Ascending aorta (tissue), 2 donors: Measurements from ENCODE around the gene PCNX1. TPM values are rescaled to one million over a fixed set of nuclear protein-coding genes. Genes with fewer than 3 reads are reported as not detected.
"Not testable (repeated sequence)": the region's sequence is repeated elsewhere in the genome, so short reads cannot be mapped to it uniquely, and the experiment has no call there.

Experiments used
- DNase-seq, 2 donors: peaks; one replicate each; pipeline ENCODE4 v3.0.0-alpha.2; 2019; ENCODE audit warnings: low spot score in 2 of 2
- H3K27ac ChIP-seq, 2 donors: fragments of 200-600 bp; sonication (generic); one replicate each; pipeline ENCODE4 v1.5.1; 2016 to 2017; ENCODE audit warnings: mild to moderate bottlenecking in 1 of 2
- H3K27me3 ChIP-seq: fragments of 200-600 bp; sonication (generic); one replicate; pipeline ENCODE4 v1.5.1; 2017
- H3K36me3 ChIP-seq, 2 donors: fragments of 200-600 bp; sonication (generic); one replicate each; pipeline ENCODE4 v1.5.1; 2016
- H3K4me1 ChIP-seq, 2 donors: fragments of 200-600 bp; sonication (generic); one replicate each; pipeline ENCODE4 v1.5.1; 2016 to 2017; ENCODE audit warnings: mild to moderate bottlenecking in 1 of 2
- H3K4me3 ChIP-seq, 2 donors: fragments of 200-600 bp; sonication (generic); one replicate each; pipeline ENCODE4 v1.5.1; 2016 to 2017; ENCODE audit warnings: mild to moderate bottlenecking in 1 of 2
- H3K9me3 ChIP-seq, 2 donors: fragments of 200-600 bp; sonication (generic); one replicate each; pipeline ENCODE4 v1.5.1; 2016
- CTCF ChIP-seq, 3 experiments: fragments of 200-600 bp in 2 of 3; fragments of 450-650 bp in 1 of 3; sonication (generic) in 2 of 3; IDR thresholded peaks; one replicate each; pipeline ENCODE4 v1.5.1; 2016 to 2019; ENCODE audit warnings: antibody characterized with exemption in 3 of 3, mild to moderate bottlenecking in 1 of 3, moderate library complexity in 1 of 3
- intact Hi-C: fragments of 100-400 bp; cut with DNase I; formaldehyde crosslinking; loops from one replicate; pipeline ENCODE4 v1.15.1; 2023
- total RNA-seq: library from RNA; depleted of rRNA; stranded (reverse); fragments of >200 nt; gene quantifications from one replicate; pipeline ENCODE4 v1.1.0, GENCODE V29; 2016

PCNX1 gene
- total RNA-seq, 1 donor from 2014 or later = 73.1 TPM

- no peaks in the 10 kb centered on the region for H3K4me1 ChIP-seq
- intact Hi-C loops = no loop called here
- no peaks in the 10 kb centered on the region for H3K27me3 ChIP-seq
- H3K4me3 ChIP-seq = no peak overlapping the region
- no peaks in the 10 kb centered on the region for H3K9me3 ChIP-seq
- H3K27ac ChIP-seq = no peak overlapping the region
- DNase-seq = no peak
- H3K36me3 ChIP-seq = no peaks in the 10 kb centered on the region
- no peak for TF ChIP-seq CTCF (IDR thresholded peaks at IDR 0.05)
These were observed 34.6 kb upstream of the PCNX1 start for GRCh38 chr14:70872678-70873020.

DNA sequence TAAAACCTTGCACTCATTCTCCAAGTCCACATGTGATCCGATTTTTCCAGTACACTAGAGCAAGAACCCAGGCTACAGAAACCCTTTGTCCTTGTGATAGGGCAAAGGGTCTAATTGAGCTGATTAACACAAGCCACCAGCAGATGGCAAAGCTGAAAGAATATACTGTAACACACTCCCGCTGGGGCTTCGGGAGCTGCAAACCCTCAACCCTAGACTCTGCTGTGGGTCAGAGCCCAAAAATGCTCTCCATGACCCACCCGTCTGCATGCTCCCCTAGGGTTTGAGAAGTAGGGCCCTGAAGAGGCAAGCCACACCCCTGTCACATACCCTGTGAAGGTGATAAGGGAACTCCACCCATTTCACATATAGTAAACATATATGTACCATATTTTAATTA is 33.6 kb upstream of the PCNX1 start:
- Histone ChIP-seq H3K9me3 (no peaks in the 10 kb centered on the region), H3K4me1 (no peaks in the 10 kb centered on the region), H3K27me3 (no peaks in the 10 kb centered on the region), H3K27ac (no peak overlapping the region), H3K4me3 (no peak overlapping the region), H3K36me3 (no peaks in the 10 kb centered on the region)
- DNase-seq = no peak
- peak in 2 of 3 experiments; percentile 5 to 24 for TF ChIP-seq CTCF (IDR thresholded peaks at IDR 0.05)
- intact Hi-C loops = no loop called here

DNA sequence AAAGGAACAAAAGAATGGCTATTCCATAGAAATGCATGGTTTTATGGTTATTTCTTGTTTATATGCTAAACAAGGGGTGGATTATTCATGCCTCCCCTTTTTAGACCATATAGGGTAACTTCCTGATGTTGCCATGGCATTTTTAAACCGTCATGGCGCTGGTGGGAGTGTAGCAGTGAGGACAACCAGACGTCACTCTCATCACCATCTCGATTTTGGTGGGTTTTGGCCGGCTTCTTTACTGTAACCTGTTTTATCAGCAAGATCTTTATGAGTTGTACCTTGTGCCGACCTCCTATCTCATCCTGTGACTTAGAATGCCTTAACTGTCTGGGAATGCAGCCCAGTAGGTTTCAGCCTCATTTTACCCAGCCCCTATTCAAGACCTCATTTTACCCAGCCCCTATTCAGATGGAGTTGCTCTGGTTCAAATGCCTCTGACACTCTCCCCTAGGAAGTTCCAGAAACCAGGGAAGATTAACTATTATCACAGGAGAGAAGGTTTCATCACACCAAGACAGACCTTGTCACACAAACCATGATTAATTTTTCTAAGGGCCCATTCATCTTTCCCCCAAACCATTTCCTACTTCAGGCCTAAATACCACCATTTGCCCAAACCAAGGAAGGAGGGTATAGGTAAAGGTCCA is 31.3 kb upstream of the PCNX1 start:
- DNase-seq, H3K36me3 ChIP-seq, H3K4me1 ChIP-seq, H3K9me3 ChIP-seq, H3K27ac ChIP-seq, intact Hi-C loops, H3K4me3 ChIP-seq, H3K27me3 ChIP-seq: not testable (repeated sequence)

- Histone ChIP-seq H3K4me1 (no peaks in the 10 kb centered on the region), H3K27ac (no peak overlapping the region), H3K27me3 (no peaks in the 10 kb centered on the region), H3K36me3 (no peaks in the 10 kb centered on the region), H3K9me3 (no peaks in the 10 kb centered on the region), H3K4me3 (no peak overlapping the region)
- intact Hi-C loops = no loop called here
- no peak for TF ChIP-seq CTCF (IDR thresholded peaks at IDR 0.05)
- DNase-seq = no peak
These were observed 27.8 kb upstream of the PCNX1 start for GRCh38 chr14:70879448-70879847.

DNA sequence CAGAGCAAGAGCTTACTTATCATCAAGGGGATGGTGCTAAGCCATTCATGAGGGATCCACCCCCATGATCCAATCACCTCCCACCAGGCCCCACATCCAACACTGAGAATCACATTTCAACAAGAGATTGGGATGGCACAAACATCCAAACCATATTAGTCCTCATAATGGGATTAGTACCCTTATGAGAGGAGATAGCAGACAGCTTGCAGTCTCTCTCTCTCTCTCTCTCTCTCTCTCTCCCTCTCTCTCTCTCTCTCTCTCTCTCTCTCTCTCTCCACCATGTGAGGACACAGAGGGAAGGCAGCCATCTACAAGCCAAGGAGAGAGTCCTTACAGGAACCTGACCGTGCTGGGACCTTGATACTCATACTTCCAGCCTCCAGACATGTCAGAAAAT is 26.4 kb upstream of the PCNX1 start:
- H3K27me3 ChIP-seq, H3K4me1 ChIP-seq, H3K9me3 ChIP-seq, H3K27ac ChIP-seq, intact Hi-C loops, H3K4me3 ChIP-seq, H3K36me3 ChIP-seq, DNase-seq: not testable (repeated sequence)

DNA sequence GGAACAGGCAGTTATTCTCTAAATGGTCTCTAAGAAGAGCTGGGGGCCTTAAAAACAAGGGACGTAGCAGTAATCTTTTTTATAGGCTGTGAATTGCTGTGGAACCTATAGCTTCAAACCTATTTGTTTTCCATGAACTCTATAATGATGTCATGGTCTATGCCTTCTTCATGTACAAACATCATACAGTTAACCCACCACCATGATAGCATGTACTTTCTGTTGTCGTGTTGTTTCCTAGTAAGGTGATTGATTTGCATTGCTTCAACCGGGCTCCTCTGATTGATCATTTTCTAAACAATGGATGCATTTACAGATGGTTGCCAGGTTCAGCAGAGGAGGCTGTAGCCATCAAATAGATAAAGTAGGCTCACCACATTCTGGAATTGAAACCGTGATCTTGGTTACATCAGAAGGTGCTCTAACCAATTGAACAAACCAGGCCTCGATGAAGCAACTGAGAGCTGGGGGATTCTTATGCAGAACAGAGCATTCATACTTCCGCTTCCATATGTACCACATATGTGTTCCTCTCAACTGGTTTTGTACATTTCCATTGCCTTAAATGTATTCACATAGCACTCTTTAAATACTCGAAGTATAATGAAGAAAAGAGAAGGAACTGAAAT is 25.6 kb upstream of the PCNX1 start:
- Histone ChIP-seq H3K9me3 (no peaks in the 10 kb centered on the region), H3K36me3 (no peaks in the 10 kb centered on the region), H3K27me3 (no peaks in the 10 kb centered on the region), H3K4me3 (no peak overlapping the region), H3K4me1 (no peaks in the 10 kb centered on the region), H3K27ac (no peak overlapping the region)
- intact Hi-C loops = no loop called here
- no peak for DNase-seq
- no peak for TF ChIP-seq CTCF (IDR thresholded peaks at IDR 0.05)
